ACC112 (cell line): ENCODE results near the gene F2RL2.

Source experiments
- H2AFZ ChIP-seq: fragments of 200-600 bp; sonication (generic); one replicate; pipeline ENCODE4 v1.6.0; 2017; ENCODE audit warnings: antibody characterized with exemption, low read length; ENCODE audit not compliant: unreplicated experiment
- H3K27ac ChIP-seq: fragments of 200-600 bp; sonication (generic); 2 replicates; pipeline ENCODE4 v1.5.1; 2014; ENCODE audit warnings: low read depth, mild to moderate bottlenecking, antibody characterized with exemption, low read length, moderate library complexity
- H3K27me3 ChIP-seq: fragments of 200-600 bp; sonication (generic); 2 replicates; pipeline ENCODE4 v1.6.1; 2014; ENCODE audit warnings: mild to moderate bottlenecking, antibody characterized with exemption, low read length, moderate library complexity, mixed read lengths; ENCODE audit not compliant: insufficient read depth
- H3K36me3 ChIP-seq: fragments of 200-600 bp; sonication (generic); 2 replicates; pipeline ENCODE4 v1.6.1; 2016; ENCODE audit warnings: mild to moderate bottlenecking, antibody characterized with exemption, low read length, moderate library complexity, mixed read lengths; ENCODE audit not compliant: insufficient read depth
- H3K4me1 ChIP-seq: fragments of 200-600 bp; sonication (generic); one replicate; pipeline ENCODE4 v1.6.1; 2016; ENCODE audit warnings: low read length, mixed read lengths; ENCODE audit not compliant: insufficient read depth, unreplicated experiment, control insufficient read depth
- H3K4me3 ChIP-seq: fragments of 200-600 bp; sonication (generic); 2 replicates; pipeline ENCODE4 v1.5.1; 2014; ENCODE audit warnings: mild to moderate bottlenecking, low read depth, low read length
- H3K79me2 ChIP-seq: fragments of 200-600 bp; sonication (generic); one replicate; pipeline ENCODE4 v1.6.0; 2016; ENCODE audit warnings: low read length; ENCODE audit not compliant: control insufficient read depth, unreplicated experiment, insufficient read depth

F2RL2 gene

DNA sequence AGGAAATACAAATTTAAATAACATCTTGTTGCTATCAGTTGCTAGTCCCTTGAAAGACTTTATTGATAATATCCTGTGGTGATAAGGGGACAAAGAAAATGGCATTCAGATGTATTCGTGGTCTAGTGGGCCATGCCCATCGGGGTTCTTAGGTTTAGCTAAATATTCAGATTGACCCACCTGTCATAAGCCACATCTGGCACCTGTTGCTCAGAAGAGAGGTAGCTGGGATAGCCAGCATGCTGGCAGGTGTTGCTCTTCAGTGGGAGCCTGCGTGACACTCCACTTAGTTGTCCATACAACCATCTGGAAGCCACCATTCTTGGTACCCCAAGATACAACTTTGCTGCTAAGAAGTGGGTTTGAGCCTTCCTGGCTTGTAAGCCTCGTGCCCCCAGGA is 36.7 kb downstream of the F2RL2 start:
- Histone ChIP-seq H3K4me3 (no peak overlapping the region), H3K27ac (no peak overlapping the region), H3K36me3 (no peaks in the 10 kb centered on the region), H2AFZ (no peak overlapping the region), H3K27me3 (peaks cover 40% of the 10 kb centered on the region), H3K79me2 (no peaks in the 10 kb centered on the region), H3K4me1 (no peaks in the 10 kb centered on the region)

DNA sequence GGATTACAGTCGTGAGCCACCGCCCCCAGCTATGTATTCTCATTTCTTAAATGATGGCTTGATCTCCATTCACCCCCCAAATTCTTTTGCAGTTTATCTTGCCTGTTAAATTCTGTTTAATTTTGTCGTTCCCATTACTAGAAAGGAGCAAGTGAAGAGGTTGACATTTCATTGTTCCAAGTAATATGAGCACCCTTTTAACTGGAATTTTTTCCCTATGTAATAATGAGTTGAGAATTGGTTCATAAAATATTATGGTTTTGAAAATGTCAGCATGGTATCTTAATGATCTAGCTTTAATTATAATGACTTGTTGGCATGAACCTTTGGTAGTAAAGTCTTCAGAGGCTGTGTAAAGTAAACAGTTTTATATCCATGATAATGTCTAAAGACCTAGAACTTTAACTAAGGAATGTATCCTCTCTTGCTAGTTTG is 37.4 kb downstream of the F2RL2 start:
- no peak overlapping the region for H3K27ac ChIP-seq
- H3K79me2 ChIP-seq: no peaks in the 10 kb centered on the region
- peaks cover 39% of the 10 kb centered on the region for H3K27me3 ChIP-seq
- H3K4me3 ChIP-seq: no peak overlapping the region
- no peaks in the 10 kb centered on the region for H3K36me3 ChIP-seq
- no peak overlapping the region for H2AFZ ChIP-seq
- H3K4me1 ChIP-seq: no peaks in the 10 kb centered on the region

DNA sequence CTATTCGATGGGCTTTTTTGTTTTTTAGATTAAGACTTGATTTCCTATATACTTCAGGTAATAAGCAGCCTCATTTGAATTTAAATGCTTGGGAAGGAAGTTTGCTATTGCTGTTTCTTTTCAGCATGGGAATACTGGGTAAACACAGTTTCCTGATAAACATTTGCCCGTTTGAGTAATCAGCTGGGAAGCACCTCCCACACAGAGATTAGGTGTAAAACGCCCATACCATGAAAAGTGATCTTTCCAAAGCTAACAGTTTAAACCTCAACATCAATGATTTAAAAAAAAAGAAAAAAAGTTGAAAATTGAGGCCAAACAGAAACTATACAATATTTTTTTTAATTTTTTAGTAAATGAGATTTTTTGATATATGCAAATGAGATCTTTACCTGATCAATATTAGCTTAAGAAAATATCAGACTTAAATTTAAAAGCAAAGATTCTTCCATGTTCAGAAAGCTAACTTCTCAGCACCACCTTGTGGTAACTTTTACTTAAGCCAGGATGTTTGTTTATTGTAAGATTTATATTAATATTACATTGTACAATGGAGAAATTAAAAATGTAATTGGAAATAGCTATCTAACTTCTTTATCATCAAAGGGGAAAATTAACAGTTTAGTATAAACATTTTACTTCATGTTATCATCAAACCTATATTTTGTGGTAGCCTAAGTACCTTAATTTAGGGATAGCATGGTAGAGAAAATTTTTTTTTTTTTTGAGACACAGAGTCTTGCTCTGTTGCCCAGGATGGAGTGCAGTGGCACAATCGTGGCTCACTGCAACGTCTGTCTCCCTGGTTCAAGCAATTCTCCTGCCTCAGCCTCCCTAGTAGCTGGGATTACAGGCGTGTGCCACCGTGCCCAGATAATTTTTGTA is 39.8 kb downstream of the F2RL2 start:
- Histone ChIP-seq H3K27me3 (peaks cover 28% of the 10 kb centered on the region), H3K4me3 (no peak overlapping the region), H3K79me2 (no peaks in the 10 kb centered on the region), H3K36me3 (no peaks in the 10 kb centered on the region), H2AFZ (no peak overlapping the region), H3K27ac (no peak overlapping the region), H3K4me1 (no peaks in the 10 kb centered on the region)

DNA sequence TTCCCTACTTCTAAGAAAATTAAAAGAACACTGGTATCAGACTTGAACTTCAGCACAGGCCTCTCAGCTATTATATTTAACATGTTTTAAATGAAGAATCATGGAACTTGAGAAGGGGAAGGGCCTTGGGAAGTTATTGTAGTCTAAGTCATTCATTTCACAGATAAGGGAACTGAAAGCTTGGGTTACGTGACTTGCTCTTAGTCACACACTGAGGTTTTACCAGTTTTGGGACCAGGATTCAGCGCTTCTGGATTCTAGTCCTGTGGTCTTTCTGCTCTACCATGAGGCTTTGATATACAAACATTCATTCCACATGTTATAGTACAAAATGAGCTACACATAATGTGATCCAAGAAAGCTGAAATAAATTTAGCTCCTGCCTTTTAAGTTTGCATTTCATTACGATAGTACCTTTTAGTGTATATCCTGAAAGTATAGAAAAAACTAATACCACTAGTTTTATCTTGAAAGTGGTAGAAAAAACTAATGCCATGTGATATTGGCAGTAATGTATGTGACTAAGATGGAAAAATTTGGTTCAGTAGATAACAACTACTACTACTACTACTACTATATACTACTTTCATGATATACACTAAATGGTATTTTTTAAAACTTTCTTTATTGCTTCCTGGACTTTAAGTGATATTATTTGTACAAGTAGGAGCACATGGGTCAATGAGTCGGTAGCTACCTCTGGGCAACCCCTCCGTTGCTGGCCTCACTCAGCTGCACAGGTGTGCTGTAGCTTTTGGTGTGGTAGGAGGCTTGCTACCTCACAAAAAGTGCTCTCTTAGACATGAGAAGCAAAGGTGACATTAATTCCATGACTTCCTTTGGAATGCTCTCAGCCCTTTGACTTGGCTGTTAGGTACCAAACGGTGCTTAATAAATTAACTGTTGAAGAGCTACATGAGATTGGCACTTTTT is 40.7 kb downstream of the F2RL2 start:
- Histone ChIP-seq H3K36me3 (no peaks in the 10 kb centered on the region), H3K27ac (no peak overlapping the region), H3K4me1 (no peaks in the 10 kb centered on the region), H3K4me3 (no peak overlapping the region), H2AFZ (no peak overlapping the region), H3K27me3 (peaks cover 29% of the 10 kb centered on the region), H3K79me2 (no peaks in the 10 kb centered on the region)

DNA sequence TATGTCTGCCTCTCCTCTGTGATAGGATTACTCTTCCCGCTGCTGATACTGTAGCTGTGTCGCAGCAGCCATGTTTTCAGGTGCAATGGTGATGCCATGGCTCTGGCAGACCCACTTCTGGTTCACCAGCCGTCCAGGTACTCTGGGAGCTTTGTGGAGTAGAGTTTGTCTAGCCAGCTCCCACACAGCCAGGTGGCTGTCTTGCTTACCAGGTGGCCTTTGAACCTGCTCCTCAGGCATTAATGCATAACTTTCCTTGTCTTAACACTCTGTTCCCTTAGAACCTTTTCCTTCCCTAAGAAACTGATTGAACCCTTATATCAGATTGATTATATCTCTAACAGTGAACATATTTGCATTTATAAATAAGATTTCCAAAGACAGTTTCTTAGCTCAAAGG is 42.2 kb downstream of the F2RL2 start:
- Histone ChIP-seq H3K27ac (no peak overlapping the region), H3K36me3 (no peaks in the 10 kb centered on the region), H3K4me3 (no peak overlapping the region), H2AFZ (no peak overlapping the region), H3K27me3 (peaks cover 36% of the 10 kb centered on the region), H3K4me1 (no peaks in the 10 kb centered on the region), H3K79me2 (no peaks in the 10 kb centered on the region)

DNA sequence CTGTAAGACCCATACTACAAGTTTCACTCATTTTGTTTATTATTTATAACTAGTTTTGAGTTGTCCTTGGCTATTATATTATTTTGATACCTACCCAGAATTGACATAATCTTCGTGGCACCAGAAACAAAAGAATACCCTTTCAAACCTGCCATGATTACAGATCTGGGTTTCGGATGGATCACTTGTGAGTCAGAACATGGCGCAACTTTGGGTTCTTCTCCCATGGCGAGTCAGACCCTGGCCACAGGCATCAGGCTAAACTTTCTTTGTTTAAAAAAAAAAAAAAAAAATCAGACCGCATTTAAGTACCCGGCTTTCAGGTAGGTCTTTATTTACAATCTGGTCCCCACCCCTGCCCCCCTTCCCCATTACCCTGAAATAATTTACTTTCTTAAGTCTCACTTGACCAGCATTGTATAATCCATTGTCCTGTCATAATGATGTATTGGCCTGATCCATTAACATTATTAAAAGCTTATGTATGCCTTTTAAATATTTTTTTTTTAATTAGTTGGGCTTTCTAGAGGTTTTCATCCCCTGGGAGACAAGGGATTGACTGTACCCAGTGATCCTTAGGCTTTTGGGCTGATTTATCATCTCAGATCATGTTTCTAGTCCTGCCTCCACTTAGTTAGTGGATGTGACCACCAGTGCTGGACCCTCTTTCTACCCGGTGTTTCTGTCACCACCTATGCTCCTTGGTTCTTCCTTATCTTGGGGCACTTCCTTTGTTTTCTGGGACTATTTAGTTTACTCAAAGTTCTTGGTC is 43.9 kb downstream of the F2RL2 start:
- no peak overlapping the region for H3K27ac ChIP-seq
- no peaks in the 10 kb centered on the region for H3K79me2 ChIP-seq
- H3K36me3 ChIP-seq: no peaks in the 10 kb centered on the region
- H3K4me3 ChIP-seq: no peak overlapping the region
- H3K4me1 ChIP-seq: no peaks in the 10 kb centered on the region
- no peak overlapping the region for H2AFZ ChIP-seq
- peaks cover 40% of the 10 kb centered on the region for H3K27me3 ChIP-seq

DNA sequence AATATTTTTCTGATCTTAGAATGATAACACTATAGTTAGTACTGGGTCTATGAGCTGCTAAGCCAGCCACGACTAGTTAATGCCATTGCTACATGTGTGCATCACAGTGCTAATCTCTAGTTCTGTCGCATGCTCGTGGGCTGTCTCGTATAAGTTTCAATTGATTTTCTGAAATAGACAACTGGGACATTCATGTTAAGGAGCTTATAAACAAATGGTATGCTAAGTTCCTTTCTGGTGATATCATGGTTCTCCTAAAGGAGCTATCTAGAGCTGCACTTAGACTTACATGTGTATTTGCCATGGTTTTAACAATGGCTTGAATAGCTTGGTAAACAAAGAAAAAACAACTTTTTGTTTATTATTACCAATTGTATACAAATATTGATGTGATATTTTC is 46.2 kb downstream of the F2RL2 start:
- no peak overlapping the region for H2AFZ ChIP-seq
- no peaks in the 10 kb centered on the region for H3K79me2 ChIP-seq
- no peak overlapping the region for H3K27ac ChIP-seq
- peaks cover 41% of the 10 kb centered on the region for H3K27me3 ChIP-seq
- H3K36me3 ChIP-seq: no peaks in the 10 kb centered on the region
- H3K4me1 ChIP-seq: no peaks in the 10 kb centered on the region
- no peak overlapping the region for H3K4me3 ChIP-seq

DNA sequence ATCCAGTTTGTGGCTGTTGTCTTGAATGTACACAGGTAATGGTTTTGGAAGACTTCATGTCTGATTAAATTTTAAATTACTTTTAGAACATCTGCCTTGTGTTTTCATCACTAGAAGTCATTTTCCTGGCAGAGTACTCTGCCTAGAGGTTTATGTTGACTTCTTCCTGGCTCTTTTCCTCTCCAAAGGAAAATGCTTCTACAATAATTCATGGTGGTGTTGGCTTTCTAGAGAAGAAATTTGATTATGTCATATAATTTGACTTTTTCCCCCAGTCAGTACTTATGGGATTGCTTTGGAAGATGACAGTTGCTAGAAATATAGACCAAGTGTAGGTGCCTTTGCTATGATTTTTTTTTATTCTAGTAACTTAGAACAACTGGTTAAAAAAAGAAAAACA is 46.8 kb downstream of the F2RL2 start:
- no peak overlapping the region for H2AFZ ChIP-seq
- no peak overlapping the region for H3K27ac ChIP-seq
- H3K4me3 ChIP-seq: no peak overlapping the region
- no peaks in the 10 kb centered on the region for H3K79me2 ChIP-seq
- H3K27me3 ChIP-seq: peaks cover 45% of the 10 kb centered on the region
- no peaks in the 10 kb centered on the region for H3K4me1 ChIP-seq
- H3K36me3 ChIP-seq: no peaks in the 10 kb centered on the region

DNA sequence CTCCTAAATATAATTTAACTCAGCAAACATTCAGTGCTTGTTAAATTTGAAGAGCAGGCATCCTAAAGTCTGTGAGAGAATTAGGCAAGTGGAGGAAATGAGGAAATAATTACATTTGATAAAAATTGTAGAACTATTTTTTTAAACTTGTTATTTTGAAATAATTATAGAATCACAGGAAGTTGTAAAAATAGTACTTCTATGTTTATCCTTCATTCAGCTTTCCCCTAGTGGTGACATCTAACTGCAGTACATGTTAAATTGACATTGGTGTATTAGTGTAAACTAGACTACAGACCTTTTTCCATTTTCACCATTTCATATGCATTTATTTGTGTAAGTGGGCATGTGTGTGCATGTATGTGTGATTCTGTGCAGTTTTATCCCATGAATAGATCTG is 51.6 kb downstream of the F2RL2 start:
- H2AFZ ChIP-seq: no peak overlapping the region
- H3K27ac ChIP-seq: no peak overlapping the region
- no peak overlapping the region for H3K4me3 ChIP-seq
- H3K4me1 ChIP-seq: no peaks in the 10 kb centered on the region
- H3K79me2 ChIP-seq: no peaks in the 10 kb centered on the region
- no peaks in the 10 kb centered on the region for H3K36me3 ChIP-seq
- peaks cover 64% of the 10 kb centered on the region for H3K27me3 ChIP-seq

DNA sequence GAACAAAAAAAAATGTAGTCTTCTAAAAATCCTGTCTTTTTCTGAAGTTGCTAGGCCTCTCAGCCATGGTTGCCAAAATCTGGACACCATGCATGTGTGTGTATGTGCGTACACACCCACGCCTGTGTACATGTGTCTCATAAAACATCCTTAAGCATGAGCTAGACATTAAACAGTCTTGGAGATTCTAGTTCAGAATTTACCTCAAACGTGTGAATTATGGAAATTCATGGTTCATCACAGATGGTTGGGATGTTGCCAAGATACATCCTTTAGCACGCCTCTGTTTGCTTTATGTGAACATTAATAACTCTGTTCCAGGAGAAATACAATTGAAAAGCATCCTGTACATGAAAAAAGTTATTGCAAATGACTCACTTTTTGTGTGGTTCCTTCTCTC is 53.0 kb downstream of the F2RL2 start:
- Histone ChIP-seq H3K4me1 (no peaks in the 10 kb centered on the region), H3K27me3 (peaks cover 68% of the 10 kb centered on the region), H3K79me2 (no peaks in the 10 kb centered on the region), H2AFZ (no peak overlapping the region), H3K27ac (no peak overlapping the region), H3K36me3 (no peaks in the 10 kb centered on the region), H3K4me3 (no peak overlapping the region)
